ENCODE data around the gene AOX1.

AOX1 gene

DNA sequence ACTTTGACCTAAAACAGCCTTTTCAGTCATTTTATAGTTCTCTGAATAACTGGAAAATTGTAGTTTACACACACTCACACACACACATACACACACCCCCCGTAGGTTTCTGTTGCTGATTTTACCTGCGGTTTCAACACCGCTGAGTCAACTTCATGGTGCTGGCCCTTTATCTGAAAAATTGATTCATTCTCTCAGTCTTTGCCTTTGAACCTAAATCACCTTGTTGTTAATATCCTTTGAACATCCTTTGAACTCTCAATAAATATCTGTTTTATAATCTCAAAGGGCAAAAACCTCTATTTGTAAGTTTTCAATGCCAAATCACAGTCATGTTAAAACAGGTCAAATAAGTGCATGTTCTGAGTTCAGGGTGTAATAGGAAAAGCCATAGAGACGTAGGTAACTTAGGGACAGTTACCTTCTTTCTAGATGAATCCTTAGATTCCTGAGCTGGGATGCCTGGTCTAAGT is 116.9 kb downstream of the AOX1 start:
- Histone ChIP-seq H3K4me3 (ENCODE audit: low read depth, low read length, poor library complexity, severe bottlenecking) (peak overlapping the region; percentile 49), H3K4me2 (ENCODE audit: low read length) (peak overlapping the region; percentile 70), H2AFZ (ENCODE audit: low read length) (no peak overlapping the region), H3K9ac (ENCODE audit: low read length) (peak overlapping the region; percentile 70), H3K9me2 (ENCODE audit: low read depth, low read length) (no peaks in the 10 kb centered on the region), H3K36me3 (ENCODE audit: insufficient read depth, low read length) (no peaks in the 10 kb centered on the region), H4K20me1 (ENCODE audit: insufficient read depth, low read length) (no peaks in the 10 kb centered on the region), H3F3A (ENCODE audit: insufficient read depth, low read length) (peaks cover 3% of the 10 kb centered on the region; the same call in 1 of the 2 replicates), H3K9me3 (ENCODE audit: low read length) (no peaks in the 10 kb centered on the region), H3K27ac (ENCODE audit: low read depth, low read length, poor library complexity, severe bottlenecking) (peak overlapping the region; percentile 100), H3K27me3 (ENCODE audit: insufficient read depth, low read length) (no peaks in the 10 kb centered on the region), H3K79me2 (ENCODE audit: insufficient read depth, low read length) (no peaks in the 10 kb centered on the region), H3K4me1 (ENCODE audit: insufficient read depth, low read length, severe bottlenecking) (peaks cover 94% of the 10 kb centered on the region)
- TF ChIP-seq, protein P1, sequence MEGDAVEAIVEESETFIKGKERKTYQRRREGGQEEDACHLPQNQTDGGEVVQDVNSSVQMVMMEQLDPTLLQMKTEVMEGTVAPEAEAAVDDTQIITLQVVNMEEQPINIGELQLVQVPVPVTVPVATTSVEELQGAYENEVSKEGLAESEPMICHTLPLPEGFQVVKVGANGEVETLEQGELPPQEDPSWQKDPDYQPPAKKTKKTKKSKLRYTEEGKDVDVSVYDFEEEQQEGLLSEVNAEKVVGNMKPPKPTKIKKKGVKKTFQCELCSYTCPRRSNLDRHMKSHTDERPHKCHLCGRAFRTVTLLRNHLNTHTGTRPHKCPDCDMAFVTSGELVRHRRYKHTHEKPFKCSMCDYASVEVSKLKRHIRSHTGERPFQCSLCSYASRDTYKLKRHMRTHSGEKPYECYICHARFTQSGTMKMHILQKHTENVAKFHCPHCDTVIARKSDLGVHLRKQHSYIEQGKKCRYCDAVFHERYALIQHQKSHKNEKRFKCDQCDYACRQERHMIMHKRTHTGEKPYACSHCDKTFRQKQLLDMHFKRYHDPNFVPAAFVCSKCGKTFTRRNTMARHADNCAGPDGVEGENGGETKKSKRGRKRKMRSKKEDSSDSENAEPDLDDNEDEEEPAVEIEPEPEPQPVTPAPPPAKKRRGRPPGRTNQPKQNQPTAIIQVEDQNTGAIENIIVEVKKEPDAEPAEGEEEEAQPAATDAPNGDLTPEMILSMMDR (IDR thresholded peaks at IDR 0.05; ENCODE audit: low read length): no peak
- no peak for TF ChIP-seq EZH2 (IDR thresholded peaks at IDR 0.05; ENCODE audit: borderline replicate concordance, low read length)

- H3K27ac ChIP-seq (ENCODE audit: low read depth, low read length, poor library complexity, severe bottlenecking): peak overlapping the region; percentile 100
- H2AFZ ChIP-seq (ENCODE audit: low read length): no peak overlapping the region
- H3K79me2 ChIP-seq (ENCODE audit: insufficient read depth, low read length): no peaks in the 10 kb centered on the region
- peaks cover 3% of the 10 kb centered on the region; the same call in 1 of the 2 replicates for H3F3A ChIP-seq (ENCODE audit: insufficient read depth, low read length)
- H3K9me3 ChIP-seq (ENCODE audit: low read length): no peaks in the 10 kb centered on the region
- H3K27me3 ChIP-seq (ENCODE audit: insufficient read depth, low read length): no peaks in the 10 kb centered on the region
- H3K4me2 ChIP-seq (ENCODE audit: low read length): peak overlapping the region; percentile 70
- no peaks in the 10 kb centered on the region for H4K20me1 ChIP-seq (ENCODE audit: insufficient read depth, low read length)
- H3K9ac ChIP-seq (ENCODE audit: low read length): peak overlapping the region; percentile 70; the same call in 1 of the 2 replicates
- TF ChIP-seq EZH2 (IDR thresholded peaks at IDR 0.05; ENCODE audit: borderline replicate concordance, low read length): no peak
- TF ChIP-seq, protein P1 (IDR thresholded peaks at IDR 0.05; ENCODE audit: low read length): peak; percentile 70
- no peaks in the 10 kb centered on the region for H3K9me2 ChIP-seq (ENCODE audit: low read depth, low read length)
- H3K4me1 ChIP-seq (ENCODE audit: insufficient read depth, low read length, severe bottlenecking): peaks cover 87% of the 10 kb centered on the region
- no peaks in the 10 kb centered on the region for H3K36me3 ChIP-seq (ENCODE audit: insufficient read depth, low read length)
- peak overlapping the region; percentile 49 for H3K4me3 ChIP-seq (ENCODE audit: low read depth, low read length, poor library complexity, severe bottlenecking)
These were observed 117.5 kb downstream of the AOX1 start for GRCh38 chr2:200703127-200703925.

GRCh38 chr2:200703926-200704637 is 118.3 kb downstream of the AOX1 start:
- Histone ChIP-seq H3K9ac (ENCODE audit: low read length) (peak overlapping the region; percentile 50; the same call in 1 of the 2 replicates), H3K27ac (ENCODE audit: low read depth, low read length, poor library complexity, severe bottlenecking) (peak overlapping the region; percentile 100)

More at GRCh38 chr2:200703926-200704637, 118.3 kb downstream of the AOX1 start:
- Histone ChIP-seq H3K4me2 (ENCODE audit: low read length) (peak overlapping the region; percentile 43; the same call in 1 of the 2 replicates), H4K20me1 (ENCODE audit: insufficient read depth, low read length) (no peaks in the 10 kb centered on the region), H2AFZ (ENCODE audit: low read length) (no peak overlapping the region), H3K27me3 (ENCODE audit: insufficient read depth, low read length) (no peaks in the 10 kb centered on the region), H3K79me2 (ENCODE audit: insufficient read depth, low read length) (no peaks in the 10 kb centered on the region), H3K4me1 (ENCODE audit: insufficient read depth, low read length, severe bottlenecking) (peaks cover 83% of the 10 kb centered on the region), H3K9me2 (ENCODE audit: low read depth, low read length) (no peaks in the 10 kb centered on the region), H3F3A (ENCODE audit: insufficient read depth, low read length) (peaks cover 3% of the 10 kb centered on the region; the same call in 1 of the 2 replicates), H3K9me3 (ENCODE audit: low read length) (no peaks in the 10 kb centered on the region), H3K4me3 (ENCODE audit: low read depth, low read length, poor library complexity, severe bottlenecking) (no peak overlapping the region), H3K36me3 (ENCODE audit: insufficient read depth, low read length) (no peaks in the 10 kb centered on the region)
- TF ChIP-seq, protein P1 (IDR thresholded peaks at IDR 0.05; ENCODE audit: low read length): no peak
- no peak for TF ChIP-seq EZH2 (IDR thresholded peaks at IDR 0.05; ENCODE audit: borderline replicate concordance, low read length)

Data from OCI-LY1 (cell line).